ENCODE results near the gene TMEM106C. TPM values are rescaled to one million over a fixed set of nuclear protein-coding genes. Genes with fewer than 3 reads are reported as not detected.

TMEM106C gene
- total RNA-seq, 1 experiment from 2014 or later = 281 TPM

- Histone ChIP-seq H3K27me3 (replicated peaks; ENCODE audit: control insufficient read depth, insufficient read depth, low read length) (no peaks in the 10 kb centered on the region), H3K9me3 (no peaks in the 10 kb centered on the region), H3K4me1 (no peaks in the 10 kb centered on the region), H3K4me3 (ENCODE audit: low read depth, low read length) (no peak overlapping the region), H3K36me3 (ENCODE audit: control insufficient read depth, insufficient read depth, low read length) (no peaks in the 10 kb centered on the region)
- intact Hi-C loops (cut with micrococcal nuclease; ENCODE audit: unreplicated experiment) = no loop called here
- CTCF ChIA-PET = no interaction called here
- Mint-ChIP-seq H3K36me3 (ENCODE audit: insufficient read depth, unreplicated experiment) (no peaks in the 10 kb centered on the region), H3K27ac (ENCODE audit: unreplicated experiment) (no peak overlapping the region), H3K9me3 (ENCODE audit: unreplicated experiment) (peaks cover 8% of the 10 kb centered on the region), H3K4me1 (ENCODE audit: low read depth, unreplicated experiment) (peaks cover 6% of the 10 kb centered on the region), H3K27me3 (ENCODE audit: insufficient read depth, unreplicated experiment) (no peaks in the 10 kb centered on the region), H3K4me3 (ENCODE audit: unreplicated experiment) (no peak overlapping the region)
- DNase-seq = no peak
- TF ChIP-seq, protein P1, sequence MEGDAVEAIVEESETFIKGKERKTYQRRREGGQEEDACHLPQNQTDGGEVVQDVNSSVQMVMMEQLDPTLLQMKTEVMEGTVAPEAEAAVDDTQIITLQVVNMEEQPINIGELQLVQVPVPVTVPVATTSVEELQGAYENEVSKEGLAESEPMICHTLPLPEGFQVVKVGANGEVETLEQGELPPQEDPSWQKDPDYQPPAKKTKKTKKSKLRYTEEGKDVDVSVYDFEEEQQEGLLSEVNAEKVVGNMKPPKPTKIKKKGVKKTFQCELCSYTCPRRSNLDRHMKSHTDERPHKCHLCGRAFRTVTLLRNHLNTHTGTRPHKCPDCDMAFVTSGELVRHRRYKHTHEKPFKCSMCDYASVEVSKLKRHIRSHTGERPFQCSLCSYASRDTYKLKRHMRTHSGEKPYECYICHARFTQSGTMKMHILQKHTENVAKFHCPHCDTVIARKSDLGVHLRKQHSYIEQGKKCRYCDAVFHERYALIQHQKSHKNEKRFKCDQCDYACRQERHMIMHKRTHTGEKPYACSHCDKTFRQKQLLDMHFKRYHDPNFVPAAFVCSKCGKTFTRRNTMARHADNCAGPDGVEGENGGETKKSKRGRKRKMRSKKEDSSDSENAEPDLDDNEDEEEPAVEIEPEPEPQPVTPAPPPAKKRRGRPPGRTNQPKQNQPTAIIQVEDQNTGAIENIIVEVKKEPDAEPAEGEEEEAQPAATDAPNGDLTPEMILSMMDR (IDR thresholded peaks at IDR 0.05; ENCODE audit: insufficient read depth in 1 of 2, low read depth in 1 of 2, low read length in 1 of 2, severe bottlenecking in 1 of 2, unreplicated experiment in 1 of 2) = no peak
- BruUV-seq (replicated peaks) = no TSS peak
- POLR2A ChIA-PET = no interaction called here
Measured at GRCh38 chr12:48010366-48010970, 47.1 kb downstream of the TMEM106C start.

DNA sequence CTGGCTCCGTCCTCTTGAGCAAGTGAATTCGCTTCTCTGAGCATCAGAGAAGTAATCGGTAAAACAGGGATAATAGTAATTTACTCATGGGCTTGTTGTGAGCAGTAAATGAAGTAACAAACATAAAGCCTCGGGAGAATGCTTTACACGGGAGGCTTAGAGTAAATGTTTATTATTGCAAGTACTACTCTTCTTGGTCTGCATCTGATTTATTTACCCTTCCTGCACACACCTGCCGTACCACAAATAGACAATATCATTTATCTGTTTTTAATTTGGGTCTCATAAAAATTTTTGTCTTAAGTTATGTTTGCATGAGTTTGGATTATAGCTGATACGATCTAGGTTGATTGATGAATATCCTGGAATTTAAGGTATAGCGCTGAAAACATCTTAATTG, 48.7 kb downstream of the TMEM106C start:
- ChIA-PET CTCF (no interaction called here), POLR2A (no interaction called here)
- H3K4me1 ChIP-seq = peaks cover 6% of the 10 kb centered on the region
- H3K4me3 ChIP-seq (ENCODE audit: low read depth, low read length) = no peak overlapping the region
- Mint-ChIP-seq H3K27ac (ENCODE audit: unreplicated experiment) (no peak overlapping the region), H3K27me3 (ENCODE audit: insufficient read depth, unreplicated experiment) (no peaks in the 10 kb centered on the region), H3K4me1 (ENCODE audit: low read depth, unreplicated experiment) (peaks cover 6% of the 10 kb centered on the region), H3K4me3 (ENCODE audit: unreplicated experiment) (no peak overlapping the region), H3K9me3 (ENCODE audit: unreplicated experiment) (peaks cover 8% of the 10 kb centered on the region), H3K36me3 (ENCODE audit: insufficient read depth, unreplicated experiment) (no peaks in the 10 kb centered on the region)
- H3K27me3 ChIP-seq (replicated peaks; ENCODE audit: control insufficient read depth, insufficient read depth, low read length) = no peaks in the 10 kb centered on the region
- no peaks in the 10 kb centered on the region for H3K9me3 ChIP-seq
- TF ChIP-seq, protein P1 (IDR thresholded peaks at IDR 0.05; ENCODE audit: insufficient read depth in 1 of 2, low read depth in 1 of 2, low read length in 1 of 2, severe bottlenecking in 1 of 2, unreplicated experiment in 1 of 2) = no peak
- no peaks in the 10 kb centered on the region for H3K36me3 ChIP-seq (ENCODE audit: control insufficient read depth, insufficient read depth, low read length)
- DNase-seq = no peak
- intact Hi-C loops (cut with micrococcal nuclease; ENCODE audit: unreplicated experiment) = no loop called here
- BruUV-seq (replicated peaks) = no TSS peak

- H3K4me1 Mint-ChIP-seq (ENCODE audit: low read depth, unreplicated experiment) = peaks cover 17% of the 10 kb centered on the region
- H3K4me3 ChIP-seq (ENCODE audit: low read depth, low read length) = no peak overlapping the region
- no peak overlapping the region for H3K27ac Mint-ChIP-seq (ENCODE audit: unreplicated experiment)
- H3K4me1 ChIP-seq = peaks cover 18% of the 10 kb centered on the region
- intact Hi-C loops (cut with micrococcal nuclease; ENCODE audit: unreplicated experiment) = no loop called here
- TF ChIP-seq, protein P1 (IDR thresholded peaks at IDR 0.05; ENCODE audit: insufficient read depth in 1 of 2, low read depth in 1 of 2, low read length in 1 of 2, severe bottlenecking in 1 of 2, unreplicated experiment in 1 of 2) = no peak
- CTCF ChIA-PET = no interaction called here
- BruUV-seq (replicated peaks) = no TSS peak
- no peaks in the 10 kb centered on the region for H3K27me3 Mint-ChIP-seq (ENCODE audit: insufficient read depth, unreplicated experiment)
- H3K4me3 Mint-ChIP-seq (ENCODE audit: unreplicated experiment) = no peak overlapping the region
- POLR2A ChIA-PET = interaction anchor here (0.6 kb wide), 1 partner anchor 1310 kb away, joined by 6 read pairs; the partner anchor contains the start of gene TROAP
- DNase-seq = no peak
- H3K9me3 ChIP-seq = no peaks in the 10 kb centered on the region
- no peaks in the 10 kb centered on the region for H3K36me3 Mint-ChIP-seq (ENCODE audit: insufficient read depth, unreplicated experiment)
- H3K27me3 ChIP-seq (replicated peaks; ENCODE audit: control insufficient read depth, insufficient read depth, low read length) = no peaks in the 10 kb centered on the region
- no peaks in the 10 kb centered on the region for H3K36me3 ChIP-seq (ENCODE audit: control insufficient read depth, insufficient read depth, low read length)
- peaks cover 8% of the 10 kb centered on the region for H3K9me3 Mint-ChIP-seq (ENCODE audit: unreplicated experiment)
Measured at GRCh38 chr12:48013287-48013686, 49.9 kb downstream of the TMEM106C start.
